ENCODE results near the gene NEURL1B.

DNA sequence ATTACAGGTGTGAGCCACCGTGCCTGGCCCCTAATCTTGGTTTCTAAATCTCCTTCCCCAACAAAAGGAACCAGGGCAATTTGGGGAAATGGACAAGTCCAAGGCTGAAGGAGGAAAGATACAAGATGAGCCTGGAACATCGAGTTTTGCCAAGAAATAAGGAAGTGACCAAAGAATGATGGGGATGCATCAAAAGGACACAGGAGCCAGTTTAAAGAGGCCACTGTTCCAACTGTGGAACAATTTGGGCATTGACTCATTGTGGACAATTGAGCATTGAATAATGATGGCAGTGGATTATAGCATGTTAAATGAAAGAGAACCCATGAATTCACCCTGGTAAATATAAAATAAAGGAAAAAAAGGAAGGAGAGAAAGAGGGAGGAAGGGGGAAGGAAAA is 82.4 kb downstream of the NEURL1B start:
- TF ChIP-seq, protein P1, sequence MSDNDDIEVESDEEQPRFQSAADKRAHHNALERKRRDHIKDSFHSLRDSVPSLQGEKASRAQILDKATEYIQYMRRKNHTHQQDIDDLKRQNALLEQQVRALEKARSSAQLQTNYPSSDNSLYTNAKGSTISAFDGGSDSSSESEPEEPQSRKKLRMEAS (IDR thresholded peaks at IDR 0.05): no peak
- TF ChIP-seq, protein P2, sequence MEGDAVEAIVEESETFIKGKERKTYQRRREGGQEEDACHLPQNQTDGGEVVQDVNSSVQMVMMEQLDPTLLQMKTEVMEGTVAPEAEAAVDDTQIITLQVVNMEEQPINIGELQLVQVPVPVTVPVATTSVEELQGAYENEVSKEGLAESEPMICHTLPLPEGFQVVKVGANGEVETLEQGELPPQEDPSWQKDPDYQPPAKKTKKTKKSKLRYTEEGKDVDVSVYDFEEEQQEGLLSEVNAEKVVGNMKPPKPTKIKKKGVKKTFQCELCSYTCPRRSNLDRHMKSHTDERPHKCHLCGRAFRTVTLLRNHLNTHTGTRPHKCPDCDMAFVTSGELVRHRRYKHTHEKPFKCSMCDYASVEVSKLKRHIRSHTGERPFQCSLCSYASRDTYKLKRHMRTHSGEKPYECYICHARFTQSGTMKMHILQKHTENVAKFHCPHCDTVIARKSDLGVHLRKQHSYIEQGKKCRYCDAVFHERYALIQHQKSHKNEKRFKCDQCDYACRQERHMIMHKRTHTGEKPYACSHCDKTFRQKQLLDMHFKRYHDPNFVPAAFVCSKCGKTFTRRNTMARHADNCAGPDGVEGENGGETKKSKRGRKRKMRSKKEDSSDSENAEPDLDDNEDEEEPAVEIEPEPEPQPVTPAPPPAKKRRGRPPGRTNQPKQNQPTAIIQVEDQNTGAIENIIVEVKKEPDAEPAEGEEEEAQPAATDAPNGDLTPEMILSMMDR (IDR thresholded peaks at IDR 0.05; ENCODE audit: low read depth, low read length, missing input control): no peak
